MM.1S (cell line): ENCODE data around the gene BEND6.

Source experiments
- CTCF ChIP-seq: fragments of 300-600 bp; sonication (generic); IDR thresholded peaks from 2 replicates; pipeline ENCODE4 v1.5.1; 2016; ENCODE audit warnings: antibody characterized with exemption, low read length, mixed read lengths
- EZH2 ChIP-seq: fragments of 300-600 bp; sonication (generic); optimal IDR thresholded peaks from 2 replicates; pipeline ENCODE3; 2017; ENCODE audit warnings: low read depth, mild to moderate bottlenecking, antibody characterized with exemption, low read length, mixed read lengths
- EZH2phosphoT487 ChIP-seq: fragments of 300-600 bp; sonication (generic); IDR thresholded peaks from 2 replicates; pipeline ENCODE4 v1.6.1; 2018; ENCODE audit warnings: antibody characterized with exemption, low read length

GRCh38 chr6:56923565-56923964, 31.3 kb upstream of the BEND6 start:
- TF ChIP-seq CTCF (no peak), EZH2 (no peak), EZH2phosphoT487 (no peak)
